HG03354 (cell line): ENCODE results near the gene PTPRM.

ENCODE experiments used
- ATAC-seq: cut with Tn5 transposase; IDR thresholded peaks from one replicate; pipeline ENCODE4 v1.9.1; 2021; ENCODE audit warnings: mild to moderate bottlenecking; ENCODE audit not compliant: unreplicated experiment, poor library complexity, severe bottlenecking

The PTPRM gene

GRCh38 chr18:7658701-7659100, 91.6 kb downstream of the PTPRM start:
- ATAC-seq, result no peak

- no peak for ATAC-seq
These were observed 94.1 kb downstream of the PTPRM start for GRCh38 chr18:7661207-7661606.

- no peak for ATAC-seq
These were observed 95.8 kb downstream of the PTPRM start for GRCh38 chr18:7662866-7663265.

- no peak for ATAC-seq
These were observed 96.5 kb downstream of the PTPRM start for GRCh38 chr18:7663366-7664312.

GRCh38 chr18:7666195-7666776, 99.2 kb downstream of the PTPRM start:
- ATAC-seq, result no peak

GRCh38 chr18:7668392-7668791, 101.3 kb downstream of the PTPRM start:
- no peak for ATAC-seq

- ATAC-seq, result no peak
These were observed 102.2 kb downstream of the PTPRM start for GRCh38 chr18:7669361-7669760.

- ATAC-seq, result no peak
These were observed 104.0 kb downstream of the PTPRM start for GRCh38 chr18:7671105-7671504.

GRCh38 chr18:7676253-7676873, 109.2 kb downstream of the PTPRM start:
- ATAC-seq, result no peak

GRCh38 chr18:7677001-7677400, 109.9 kb downstream of the PTPRM start:
- no peak for ATAC-seq

GRCh38 chr18:7677424-7677823, 110.3 kb downstream of the PTPRM start:
- ATAC-seq, result no peak

- ATAC-seq, result no peak
These were observed 111.3 kb downstream of the PTPRM start for GRCh38 chr18:7678389-7678788.

GRCh38 chr18:7678801-7679200, 111.7 kb downstream of the PTPRM start:
- no peak for ATAC-seq

- ATAC-seq, result no peak
These were observed 114.2 kb downstream of the PTPRM start for GRCh38 chr18:7681298-7681697.

- no peak for ATAC-seq
These were observed 115.2 kb downstream of the PTPRM start for GRCh38 chr18:7682321-7682720.

GRCh38 chr18:7683753-7684152, 116.6 kb downstream of the PTPRM start:
- ATAC-seq, result no peak

GRCh38 chr18:7684357-7684756, 117.2 kb downstream of the PTPRM start:
- no peak for ATAC-seq

GRCh38 chr18:7684966-7685365, 117.8 kb downstream of the PTPRM start:
- ATAC-seq, result no peak

GRCh38 chr18:7686278-7686677, 119.2 kb downstream of the PTPRM start:
- ATAC-seq, result no peak

- ATAC-seq, result no peak
These were observed 121.5 kb downstream of the PTPRM start for GRCh38 chr18:7688580-7688979.

- no peak for ATAC-seq
These were observed 124.1 kb downstream of the PTPRM start for GRCh38 chr18:7691206-7691605.
